Activated T-cell treated with anti-CD3 and anti-CD28 coated beads for 1 hour (primary cell): Measurements from ENCODE around the gene ROR1.

Experiments
- DNase-seq: peaks from one replicate; pipeline ENCODE4 v3.0.0-alpha.2; 2020; ENCODE audit warnings: low read depth

The ROR1 gene

GRCh38 chr1:63884486-63884885 is 110.7 kb downstream of the ROR1 start:
- no peak for DNase-seq

GRCh38 chr1:63885899-63886298 is 112.1 kb downstream of the ROR1 start:
- DNase-seq = no peak

GRCh38 chr1:63886340-63886739 is 112.5 kb downstream of the ROR1 start:
- DNase-seq = no peak

GRCh38 chr1:63887809-63888208 is 114.0 kb downstream of the ROR1 start:
- DNase-seq = no peak

GRCh38 chr1:63888984-63889383 is 115.2 kb downstream of the ROR1 start:
- no peak for DNase-seq

GRCh38 chr1:63890468-63890867 is 116.7 kb downstream of the ROR1 start:
- DNase-seq = no peak

- no peak for DNase-seq
These were observed 117.4 kb downstream of the ROR1 start for GRCh38 chr1:63891060-63891690.

GRCh38 chr1:63892632-63893395 is 119.0 kb downstream of the ROR1 start:
- DNase-seq = no peak

GRCh38 chr1:63893976-63894375 is 120.2 kb downstream of the ROR1 start:
- DNase-seq = no peak

GRCh38 chr1:63894627-63895265 is 120.9 kb downstream of the ROR1 start:
- no peak for DNase-seq

- no peak for DNase-seq
These were observed 122.9 kb downstream of the ROR1 start for GRCh38 chr1:63896755-63897154.

- DNase-seq = no peak
These were observed 124.8 kb downstream of the ROR1 start for GRCh38 chr1:63898428-63899196.

- DNase-seq = no peak
These were observed 127.3 kb downstream of the ROR1 start for GRCh38 chr1:63901094-63901493.

- no peak for DNase-seq
These were observed 129.2 kb downstream of the ROR1 start for GRCh38 chr1:63902844-63903589.

- DNase-seq = no peak
These were observed 130.3 kb downstream of the ROR1 start for GRCh38 chr1:63903947-63904610.

GRCh38 chr1:63904826-63905225 is 131.0 kb downstream of the ROR1 start:
- no peak for DNase-seq

GRCh38 chr1:63906047-63906704 is 132.4 kb downstream of the ROR1 start:
- no peak for DNase-seq

- no peak for DNase-seq
These were observed 133.2 kb downstream of the ROR1 start for GRCh38 chr1:63907051-63907450.

GRCh38 chr1:63908016-63908415 is 134.2 kb downstream of the ROR1 start:
- DNase-seq = no peak

- DNase-seq = no peak
These were observed 135.7 kb downstream of the ROR1 start for GRCh38 chr1:63909526-63909925.

GRCh38 chr1:63911049-63911448 is 137.2 kb downstream of the ROR1 start:
- DNase-seq = no peak
